Inflammatory macrophage (primary cell): ENCODE measurements around the gene KDM3B.
A peak's percentile ranks its signal among the peaks of the same experiment; 100 is the strongest.

Experiments
- DNase-seq, 2 donors: peaks; one replicate each; pipeline ENCODE4 v3.0.0-alpha.2; 2020 to 2022

The KDM3B gene

DNA sequence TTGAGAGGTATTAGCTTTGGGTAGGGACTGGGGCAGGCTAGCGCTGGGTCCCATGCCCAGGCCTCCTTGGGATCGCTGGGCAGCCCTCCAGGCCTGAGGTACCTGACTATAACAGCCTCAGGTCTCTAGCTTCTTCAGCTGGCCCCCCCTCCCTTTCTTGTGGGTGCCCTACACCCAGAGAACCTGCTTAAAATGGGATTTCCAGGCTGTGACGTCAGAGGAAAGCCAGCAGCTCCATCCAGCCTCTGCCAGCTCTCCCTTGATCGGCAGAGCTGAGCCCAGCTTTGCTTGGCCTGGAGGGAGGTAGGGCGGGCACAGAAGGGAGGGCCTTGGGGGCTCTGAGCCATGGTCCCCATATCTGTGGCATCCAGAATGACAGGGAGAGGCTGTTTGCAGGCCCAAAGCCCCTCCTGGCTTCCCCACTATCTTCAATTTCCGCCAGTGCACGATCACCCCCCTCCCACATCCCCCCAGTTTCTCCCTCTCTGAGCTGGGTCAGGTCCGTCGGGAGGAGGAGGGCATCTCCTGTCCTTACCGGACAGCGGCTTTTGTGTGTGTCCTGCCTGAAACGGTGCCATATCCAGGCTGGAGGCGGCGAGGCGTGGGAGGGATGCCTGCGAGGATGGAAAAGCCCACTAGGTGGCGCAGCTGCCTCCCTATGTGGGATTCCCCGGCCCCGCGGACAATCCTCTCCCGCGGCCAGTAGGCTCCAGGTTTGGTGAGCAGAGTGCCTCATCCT is 97.2 kb downstream of the KDM3B start:
- DNase-seq, result peak; percentile 89 to 91

DNA sequence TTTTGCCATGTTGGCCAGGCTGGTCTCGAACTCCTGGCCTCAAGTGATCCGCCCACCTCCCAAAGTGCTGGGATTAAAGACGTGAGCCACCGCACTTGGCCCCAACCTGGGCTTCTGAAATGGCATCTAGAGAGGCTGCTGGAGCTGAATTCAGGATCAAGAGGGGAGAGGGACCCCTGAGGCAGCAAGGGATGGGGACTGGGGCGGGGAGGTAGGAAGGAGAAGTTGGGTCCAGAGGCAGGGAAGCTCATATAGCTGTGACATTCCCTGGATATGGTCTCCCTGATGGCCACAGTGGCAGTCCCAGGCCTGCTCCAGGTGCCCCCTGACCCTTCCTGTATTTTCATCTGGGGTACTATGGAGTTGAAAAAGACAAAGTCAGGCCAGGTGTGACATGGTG is 98.5 kb downstream of the KDM3B start:
- no peak for DNase-seq

DNA sequence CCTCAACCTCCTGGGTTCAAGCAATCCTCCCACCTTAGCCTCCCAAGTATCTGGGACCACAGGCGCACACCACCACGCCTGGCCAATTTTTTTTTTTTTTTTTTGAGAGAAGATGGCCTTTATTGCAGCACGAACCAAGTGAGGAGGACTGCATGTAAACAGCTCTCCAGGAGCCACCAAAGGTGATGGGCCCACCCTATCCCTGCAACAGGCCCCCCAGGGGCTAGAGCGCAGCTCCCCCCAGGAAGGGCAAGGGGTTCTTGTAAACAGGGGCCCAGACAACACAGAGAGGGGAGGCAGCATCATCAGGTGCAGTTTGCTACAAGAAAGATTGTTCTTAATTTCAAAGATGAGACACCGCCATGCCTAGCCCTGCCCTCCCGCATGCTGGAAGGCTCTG is 100.2 kb downstream of the KDM3B start:
- no peak for DNase-seq

DNA sequence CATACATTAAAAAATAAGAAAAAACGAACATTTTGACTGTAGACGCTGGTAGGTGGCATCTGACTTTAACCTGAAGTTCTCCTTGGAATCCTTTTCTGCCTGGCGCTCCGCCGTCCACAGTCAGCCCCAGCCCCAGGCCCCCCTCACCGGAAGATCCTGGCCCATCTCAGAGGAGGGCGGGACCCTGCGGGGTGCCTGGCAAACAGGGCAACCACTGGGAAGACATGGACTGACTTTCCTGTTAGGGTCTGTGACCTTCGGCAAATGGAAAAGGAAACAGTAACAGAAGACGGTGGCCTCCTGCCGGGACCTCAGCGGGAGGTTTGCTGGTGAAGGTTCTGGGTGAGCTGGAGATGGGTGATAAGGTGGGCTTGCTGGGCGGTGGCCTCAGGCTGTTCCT is 101.1 kb downstream of the KDM3B start:
- no peak for DNase-seq

DNA sequence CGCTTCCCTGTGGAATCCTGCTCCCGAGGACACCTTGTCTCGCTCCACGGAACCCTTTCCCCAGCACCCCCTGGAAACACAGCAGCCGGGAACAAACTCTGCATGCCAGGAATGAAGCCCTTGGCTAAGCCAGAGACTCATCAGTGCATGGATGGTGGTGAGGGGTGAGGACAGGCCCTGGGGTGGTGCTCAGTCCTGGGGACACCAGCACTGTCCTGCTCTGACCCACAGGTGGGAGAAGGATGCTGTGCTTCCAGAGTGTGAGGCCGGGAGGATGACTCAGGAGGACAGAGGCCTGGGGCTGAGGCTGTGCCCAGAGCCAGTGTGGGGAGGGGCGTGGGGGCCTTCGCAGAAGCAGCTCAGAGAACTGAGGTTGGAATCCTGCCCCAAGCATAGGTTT is 101.6 kb downstream of the KDM3B start:
- no peak for DNase-seq

DNA sequence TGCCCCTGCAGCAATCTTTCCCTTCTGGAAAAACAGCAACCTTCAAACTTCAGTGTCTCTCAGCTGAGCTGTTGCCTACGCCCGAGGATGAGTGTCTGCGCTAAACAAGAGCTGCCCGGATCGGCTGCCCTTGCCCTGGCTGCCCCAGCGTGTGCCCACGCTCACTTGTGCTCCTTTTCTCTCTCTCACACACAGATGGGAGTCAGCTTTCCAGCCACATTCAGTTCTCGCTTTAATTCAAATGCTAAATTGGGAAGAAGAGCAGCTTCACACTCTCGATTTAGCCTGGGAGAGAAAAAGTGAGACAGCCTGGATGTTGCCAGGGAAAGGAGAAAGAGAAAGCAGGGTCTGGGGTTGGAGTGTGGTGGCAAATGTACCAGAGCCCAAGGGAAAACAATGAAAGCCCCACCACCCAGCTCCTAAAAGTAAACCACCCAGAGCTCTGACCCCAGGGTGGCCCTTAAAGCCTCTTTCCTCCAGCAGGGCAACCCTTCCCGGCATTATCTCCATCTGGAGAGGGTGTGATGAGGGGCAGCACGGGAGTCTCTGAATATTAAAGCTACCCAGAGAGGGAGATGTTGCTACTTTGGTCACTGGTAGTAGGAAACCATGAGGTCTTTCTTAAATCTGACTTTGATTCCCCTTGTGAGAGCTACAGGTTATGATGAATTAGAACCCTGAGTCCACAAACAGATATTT is 102.9 kb downstream of the KDM3B start:
- DNase-seq, result no peak

DNA sequence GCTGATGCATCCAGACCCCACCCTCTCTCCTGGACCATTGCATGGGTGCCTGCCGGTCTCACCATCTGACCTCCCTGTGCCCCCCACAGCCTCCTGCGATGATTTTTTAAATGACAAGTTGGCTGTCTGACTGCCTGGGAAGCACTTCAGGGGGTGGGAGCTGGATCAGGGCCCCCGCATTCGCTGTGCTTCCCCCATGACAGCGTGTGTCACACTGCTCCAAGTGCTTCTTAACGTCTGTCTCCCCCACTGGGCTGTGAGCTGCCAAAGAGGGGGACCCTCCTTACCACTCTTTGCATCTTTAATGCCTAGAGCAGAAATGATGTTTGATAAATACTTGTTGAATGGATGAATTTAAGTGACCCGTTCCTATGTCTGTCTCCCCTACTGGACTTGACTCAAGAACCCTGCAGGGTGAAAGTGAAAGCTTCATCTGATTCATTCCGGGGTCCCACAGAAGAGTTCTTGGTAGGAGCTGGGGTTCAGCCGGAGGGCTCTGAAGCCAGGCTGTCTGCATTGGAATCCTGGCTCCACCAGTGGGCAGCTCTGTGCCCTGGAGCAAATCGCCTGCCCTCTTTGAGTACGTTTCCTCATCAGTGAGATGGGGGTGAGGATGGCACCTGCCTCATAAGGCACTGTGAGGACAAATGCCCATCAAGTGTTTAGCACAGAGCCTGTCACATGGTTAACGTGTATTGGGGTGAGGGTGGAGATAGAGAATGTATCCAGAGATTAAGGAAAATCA is 105.2 kb downstream of the KDM3B start:
- no peak for DNase-seq

DNA sequence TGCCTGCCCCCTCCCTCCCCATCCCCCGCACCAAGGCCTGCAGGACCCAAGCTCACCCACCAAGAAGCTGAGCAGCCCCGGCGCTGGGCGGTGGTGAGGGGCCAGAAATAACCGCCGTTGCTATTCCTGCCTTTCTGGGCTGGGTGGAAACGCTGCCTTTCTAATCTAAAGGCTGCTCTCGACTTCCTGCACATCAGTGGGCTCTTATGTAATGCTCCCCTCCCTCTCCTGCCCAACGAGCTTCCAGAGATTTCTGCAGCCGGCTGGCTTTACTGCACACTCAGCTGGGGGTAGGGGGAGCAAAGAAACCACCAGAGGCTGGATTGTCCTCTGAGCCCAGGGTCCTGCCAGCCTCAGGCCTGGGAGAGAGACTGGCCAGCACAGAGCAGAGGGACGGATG is 105.9 kb downstream of the KDM3B start:
- no peak for DNase-seq

DNA sequence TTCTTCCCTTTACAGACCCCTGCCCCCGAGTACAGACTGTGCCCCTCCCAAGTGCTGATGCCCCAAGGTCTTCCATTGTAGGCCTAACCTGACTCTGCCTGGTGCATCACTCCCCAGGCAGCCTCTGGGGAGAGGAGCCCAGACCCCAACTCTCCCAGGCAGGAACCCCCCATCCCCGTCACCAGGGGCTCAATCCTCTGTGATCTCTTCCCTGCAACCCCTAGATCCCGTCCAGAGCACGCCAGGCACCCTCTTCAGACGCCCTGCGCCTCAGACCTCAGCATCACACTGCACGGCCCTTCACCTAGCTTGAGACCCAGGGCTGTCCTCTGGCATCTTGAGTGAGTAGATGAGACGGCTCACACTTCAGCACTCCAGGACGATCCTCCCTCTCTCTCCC is 106.4 kb downstream of the KDM3B start:
- DNase-seq, result no peak

DNA sequence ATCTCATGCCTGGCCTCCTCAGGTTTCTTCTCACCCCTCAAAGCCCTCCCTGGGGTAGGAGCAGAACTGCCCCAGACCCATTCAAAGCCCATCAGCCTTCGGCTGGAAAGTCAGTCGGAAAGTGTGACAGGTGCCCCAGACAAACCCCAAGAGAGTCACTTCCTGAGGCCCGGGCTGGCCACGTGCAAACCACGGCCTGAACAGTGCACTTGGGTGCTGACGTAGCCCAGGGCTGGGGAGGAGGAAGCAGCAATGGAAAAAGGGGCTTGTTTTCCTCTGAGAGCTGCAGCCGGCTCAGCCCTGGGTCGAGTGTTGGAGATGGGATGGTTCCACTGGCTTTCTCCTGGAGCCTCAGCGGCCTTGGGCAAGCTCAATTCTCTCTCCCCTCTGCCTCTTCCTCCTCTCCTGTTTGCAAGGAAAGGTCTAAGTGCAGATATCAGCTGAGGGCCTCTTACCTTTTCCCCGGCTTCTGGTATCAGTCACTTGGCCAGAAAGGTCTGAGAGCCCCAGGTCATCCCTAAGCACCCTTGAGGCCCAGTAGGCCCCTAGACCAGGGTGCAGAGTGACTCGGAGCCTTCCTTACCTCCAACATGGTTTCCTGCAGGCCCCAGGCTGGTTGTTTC is 106.9 kb downstream of the KDM3B start:
- DNase-seq, result peak; percentile 28 to 53

DNA sequence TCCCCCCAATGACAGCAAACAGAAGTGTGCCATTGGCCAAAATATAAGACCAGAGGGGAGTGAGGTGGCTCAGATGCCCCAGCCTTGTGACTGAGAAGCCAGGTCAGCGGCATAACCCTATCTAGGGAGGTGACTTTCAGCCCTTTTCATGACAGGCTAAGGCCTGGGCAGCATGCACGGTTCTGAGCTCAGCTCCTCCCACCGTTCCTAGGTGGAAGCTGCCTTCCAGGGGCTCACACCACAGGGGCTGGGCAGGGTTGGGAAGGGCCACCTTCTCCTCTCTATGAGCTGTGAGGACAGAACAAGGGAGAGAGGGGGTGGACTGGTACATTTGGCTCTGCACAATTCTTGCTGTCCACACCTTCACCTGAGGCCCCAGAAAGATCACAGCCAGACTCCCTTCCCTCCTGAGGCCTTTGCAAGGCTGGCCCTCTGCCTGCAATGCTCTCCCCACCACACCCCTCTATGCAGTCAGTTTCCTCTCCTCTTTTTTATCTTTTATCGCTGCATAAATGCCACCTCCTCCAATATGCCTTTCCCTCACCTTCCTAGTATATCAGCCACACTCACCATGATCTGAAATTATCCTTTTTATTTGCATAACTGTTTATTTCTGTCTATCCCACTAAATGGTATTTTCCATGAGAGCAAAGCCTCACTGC is 107.7 kb downstream of the KDM3B start:
- DNase-seq, result no peak

DNA sequence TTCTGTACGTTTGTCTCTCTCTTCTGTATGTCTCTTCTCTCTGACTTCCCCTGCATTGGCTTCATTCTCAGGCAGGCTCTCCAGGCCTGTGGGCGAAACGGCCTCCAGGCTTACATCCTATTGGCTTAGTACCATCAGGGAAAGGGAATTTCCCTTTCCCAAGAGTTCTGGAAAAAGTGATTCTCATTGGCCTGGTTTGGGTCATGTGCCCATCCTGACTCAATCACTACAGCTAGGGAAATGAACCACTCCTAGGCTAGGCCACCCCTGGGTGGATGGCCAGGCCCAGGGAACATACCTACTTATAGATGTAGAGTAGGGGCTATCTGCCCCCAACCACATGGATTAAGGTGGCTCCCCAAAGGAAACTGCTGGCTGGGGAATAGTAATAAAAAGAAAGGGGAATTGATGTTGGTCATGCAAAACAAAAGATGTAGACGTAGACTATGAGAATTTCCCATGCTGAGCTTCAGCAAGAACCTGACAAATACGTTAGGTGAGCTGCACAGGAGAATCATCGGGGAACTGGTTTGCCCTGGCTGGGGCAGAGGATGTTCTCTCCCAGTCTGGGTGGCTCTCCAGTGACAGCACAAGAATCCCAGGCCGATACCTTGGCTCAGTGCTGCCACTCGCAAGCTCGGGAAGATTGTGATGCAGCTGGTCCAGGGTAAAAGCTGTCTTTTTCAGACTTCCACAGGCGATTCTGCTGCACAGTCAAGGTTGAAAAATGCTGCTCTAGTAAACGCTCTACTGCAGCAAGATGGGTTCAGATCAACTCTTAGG is 109.0 kb downstream of the KDM3B start:
- peak; percentile 67 to 82 for DNase-seq

DNA sequence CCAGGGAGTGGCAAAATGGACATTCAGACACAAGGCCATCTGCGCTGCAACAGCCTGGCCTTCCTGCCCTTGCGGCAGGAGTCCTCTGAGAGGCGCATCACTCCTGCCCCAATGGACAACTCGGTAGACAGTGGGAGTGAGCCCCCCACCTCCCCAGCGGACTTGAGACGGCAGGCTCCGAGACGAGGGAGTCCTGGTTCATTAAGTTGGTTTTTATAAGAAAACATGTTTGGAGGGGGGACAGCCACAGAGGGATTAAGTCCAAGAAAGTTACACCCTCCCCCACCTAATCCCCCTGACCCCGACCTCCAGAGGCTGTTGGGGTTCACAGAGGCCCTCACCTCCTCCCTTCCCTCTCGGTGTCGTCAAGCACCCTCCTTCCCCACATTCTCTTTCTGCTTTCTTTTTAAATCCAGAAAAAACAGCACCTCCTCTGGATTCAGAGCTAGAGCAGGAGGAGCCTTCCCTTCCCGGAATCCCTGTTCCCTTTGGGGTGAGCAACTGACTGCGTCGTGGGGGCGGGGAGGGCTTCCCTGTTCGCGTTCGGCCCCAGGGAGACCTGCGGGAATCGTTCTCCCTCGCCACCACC is 111.0 kb downstream of the KDM3B start:
- DNase-seq, result no peak

DNA sequence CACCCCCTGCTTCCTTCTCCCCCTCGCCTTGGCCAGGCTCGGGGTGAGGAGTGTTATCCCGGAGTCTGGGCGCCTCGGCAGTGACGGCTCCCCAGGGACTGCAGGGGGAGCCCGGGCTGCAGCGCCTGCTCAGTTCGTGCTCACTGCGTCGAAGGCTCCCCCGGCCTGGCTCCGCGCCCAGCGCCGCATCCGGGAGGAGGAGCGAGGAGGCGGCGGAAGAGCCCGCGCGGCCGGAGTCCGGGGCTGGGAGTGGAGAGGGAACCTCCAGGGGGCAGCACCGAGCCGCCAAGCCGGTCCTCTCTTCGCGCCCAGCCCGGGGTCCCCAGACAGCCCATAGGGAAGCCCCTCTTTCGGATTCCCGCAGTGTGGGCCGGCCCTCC is 111.5 kb downstream of the KDM3B start:
- DNase-seq, result peak; percentile 96 to 97

DNA sequence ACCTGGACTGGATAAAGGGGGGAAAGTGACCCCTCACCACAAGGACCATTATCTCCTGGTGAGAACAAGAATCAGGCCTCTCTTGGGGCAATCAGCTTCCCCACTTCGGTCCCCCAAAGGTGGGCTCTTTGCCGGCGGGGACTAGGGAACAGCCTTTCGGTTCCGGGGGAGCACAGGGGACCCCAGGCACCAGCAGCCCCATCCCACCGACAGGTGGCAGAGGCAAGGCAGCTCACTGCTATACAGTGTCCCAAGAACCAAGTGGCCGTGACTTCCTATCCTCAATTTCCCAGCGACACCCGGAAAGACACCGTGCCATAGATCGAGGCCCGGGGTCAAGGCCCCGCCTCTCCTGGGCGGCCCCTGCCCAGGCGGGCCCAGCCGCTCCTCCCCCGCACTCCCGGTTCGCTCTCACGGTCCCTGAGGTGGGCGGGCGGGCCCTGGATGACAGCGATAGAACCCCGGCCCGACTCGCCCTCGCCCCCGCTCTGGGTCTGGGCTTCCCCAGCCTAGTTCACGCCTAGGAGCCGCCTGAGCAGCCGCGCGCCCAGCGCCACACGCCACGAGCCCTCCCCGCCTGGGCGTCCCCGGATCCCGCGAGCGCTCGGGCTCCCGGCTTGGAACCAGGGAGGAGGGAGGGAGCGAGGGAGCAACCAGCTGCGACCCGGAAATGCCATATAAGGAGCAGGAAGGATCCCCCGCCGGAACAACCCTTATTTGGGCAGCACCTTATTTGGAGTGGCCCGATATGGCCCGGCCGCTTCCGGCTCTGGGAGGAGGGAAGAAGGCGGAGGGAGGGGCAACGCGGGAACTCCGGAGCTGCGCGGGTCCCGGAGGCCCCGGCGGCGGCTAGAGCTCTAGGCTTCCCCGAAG is 112.1 kb downstream of the KDM3B start:
- peak; percentile 99 for DNase-seq

DNA sequence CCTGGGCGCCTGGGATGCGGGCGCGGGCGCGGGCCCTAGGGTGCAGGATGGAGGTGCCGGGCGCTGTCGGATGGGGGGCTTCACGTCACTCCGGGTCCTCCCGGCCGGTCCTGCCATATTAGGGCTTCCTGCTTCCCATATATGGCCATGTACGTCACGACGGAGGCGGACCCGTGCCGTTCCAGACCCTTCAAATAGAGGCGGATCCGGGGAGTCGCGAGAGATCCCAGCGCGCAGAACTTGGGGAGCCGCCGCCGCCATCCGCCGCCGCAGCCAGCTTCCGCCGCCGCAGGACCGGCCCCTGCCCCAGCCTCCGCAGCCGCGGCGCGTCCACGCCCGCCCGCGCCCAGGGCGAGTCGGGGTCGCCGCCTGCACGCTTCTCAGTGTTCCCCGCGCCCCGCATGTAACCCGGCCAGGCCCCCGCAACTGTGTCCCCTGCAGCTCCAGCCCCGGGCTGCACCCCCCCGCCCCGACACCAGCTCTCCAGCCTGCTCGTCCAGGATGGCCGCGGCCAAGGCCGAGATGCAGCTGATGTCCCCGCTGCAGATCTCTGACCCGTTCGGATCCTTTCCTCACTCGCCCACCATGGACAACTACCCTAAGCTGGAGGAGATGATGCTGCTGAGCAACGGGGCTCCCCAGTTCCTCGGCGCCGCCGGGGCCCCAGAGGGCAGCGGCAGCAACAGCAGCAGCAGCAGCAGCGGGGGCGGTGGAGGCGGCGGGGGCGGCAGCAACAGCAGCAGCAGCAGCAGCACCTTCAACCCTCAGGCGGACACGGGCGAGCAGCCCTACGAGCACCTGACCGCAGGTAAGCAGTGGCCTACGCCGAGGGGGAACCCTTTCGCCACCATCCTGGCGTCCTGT is 113.0 kb downstream of the KDM3B start, which contains the start of gene EGR1:
EGR1 (plus strand) TSS at position 219 of the 864 bp plus-strand sequence; CDS start at position 502, 283 bp downstream.
- DNase-seq, result peak; percentile 95 to 96

DNA sequence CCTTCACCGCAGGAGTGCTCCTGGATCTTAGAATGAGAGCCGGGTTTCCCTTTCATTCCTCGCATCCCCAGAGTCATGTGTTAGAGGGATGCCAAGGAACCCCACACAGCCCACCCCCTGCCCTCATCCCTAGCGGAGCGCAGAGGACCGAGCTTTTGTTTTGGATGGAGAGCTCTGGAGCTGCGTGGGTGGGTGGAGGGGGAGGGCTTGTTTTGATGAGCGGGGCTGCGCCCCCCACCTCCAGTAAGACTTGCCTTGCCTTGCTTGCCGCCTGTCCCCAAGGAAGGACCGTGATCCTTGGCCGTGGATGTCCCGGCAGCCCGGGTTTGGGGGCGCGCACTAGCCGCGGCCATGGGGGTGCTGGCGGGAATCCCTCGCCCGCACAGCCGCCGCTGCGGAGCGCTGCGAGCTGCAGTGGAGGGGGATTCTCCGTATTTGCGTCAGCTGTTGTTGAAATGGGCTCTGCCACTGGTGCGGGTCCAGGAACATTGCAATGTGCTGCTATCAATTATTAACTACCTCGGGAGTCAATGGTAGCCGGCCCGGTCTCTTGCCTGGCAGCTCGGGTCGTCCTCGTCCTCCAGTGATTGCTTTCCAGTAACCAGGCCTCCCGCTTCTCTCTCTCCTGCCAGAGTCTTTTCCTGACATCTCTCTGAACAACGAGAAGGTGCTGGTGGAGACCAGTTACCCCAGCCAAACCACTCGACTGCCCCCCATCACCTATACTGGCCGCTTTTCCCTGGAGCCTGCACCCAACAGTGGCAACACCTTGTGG is 113.8 kb downstream of the KDM3B start:
- DNase-seq, result no peak
